GM19467 (cell line): ENCODE results near the gene CREG2.

Source experiments
- ATAC-seq: cut with Tn5 transposase; IDR thresholded peaks from one replicate; pipeline ENCODE4 v1.9.1; 2021; ENCODE audit warnings: mild to moderate bottlenecking, moderate library complexity; ENCODE audit not compliant: unreplicated experiment

Gene CREG2, protein sequence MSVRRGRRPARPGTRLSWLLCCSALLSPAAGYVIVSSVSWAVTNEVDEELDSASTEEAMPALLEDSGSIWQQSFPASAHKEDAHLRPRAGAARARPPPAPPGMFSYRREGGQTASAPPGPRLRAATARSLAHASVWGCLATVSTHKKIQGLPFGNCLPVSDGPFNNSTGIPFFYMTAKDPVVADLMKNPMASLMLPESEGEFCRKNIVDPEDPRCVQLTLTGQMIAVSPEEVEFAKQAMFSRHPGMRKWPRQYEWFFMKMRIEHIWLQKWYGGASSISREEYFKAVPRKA

DNA sequence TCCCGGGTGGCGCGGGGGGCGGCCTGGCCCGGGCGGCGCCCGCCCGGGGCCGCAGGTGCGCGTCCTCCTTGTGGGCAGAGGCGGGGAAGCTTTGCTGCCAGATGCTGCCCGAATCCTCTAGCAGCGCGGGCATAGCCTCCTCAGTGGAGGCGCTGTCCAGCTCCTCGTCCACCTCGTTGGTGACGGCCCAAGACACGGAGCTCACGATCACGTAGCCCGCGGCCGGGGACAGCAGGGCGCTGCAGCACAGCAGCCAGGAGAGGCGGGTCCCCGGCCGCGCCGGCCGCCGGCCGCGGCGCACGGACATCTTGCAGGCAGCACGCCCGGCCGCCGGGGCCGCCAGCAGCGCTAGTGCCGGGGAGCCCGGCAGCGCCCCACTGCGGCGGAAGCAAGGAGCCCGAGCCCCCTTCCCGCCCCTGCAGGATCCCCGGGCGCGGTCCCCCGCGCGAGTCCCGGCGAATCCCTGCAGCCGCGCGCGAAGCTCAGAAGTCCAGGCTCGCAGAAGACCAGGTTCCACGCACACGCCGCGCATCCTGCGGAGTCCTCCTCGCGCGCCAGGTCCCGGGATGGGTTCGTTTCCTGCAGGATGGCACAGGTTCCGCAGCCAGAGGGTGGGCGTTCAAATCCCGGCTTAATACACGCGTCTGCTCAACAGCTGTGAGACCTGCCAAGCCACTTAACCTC is at the start of gene CREG2:
Gene CREG2 (minus strand): TSS at position 353 of the 684 bp plus-strand sequence. CDS start 46 bp downstream, at position 307.
- ATAC-seq: no peak

DNA sequence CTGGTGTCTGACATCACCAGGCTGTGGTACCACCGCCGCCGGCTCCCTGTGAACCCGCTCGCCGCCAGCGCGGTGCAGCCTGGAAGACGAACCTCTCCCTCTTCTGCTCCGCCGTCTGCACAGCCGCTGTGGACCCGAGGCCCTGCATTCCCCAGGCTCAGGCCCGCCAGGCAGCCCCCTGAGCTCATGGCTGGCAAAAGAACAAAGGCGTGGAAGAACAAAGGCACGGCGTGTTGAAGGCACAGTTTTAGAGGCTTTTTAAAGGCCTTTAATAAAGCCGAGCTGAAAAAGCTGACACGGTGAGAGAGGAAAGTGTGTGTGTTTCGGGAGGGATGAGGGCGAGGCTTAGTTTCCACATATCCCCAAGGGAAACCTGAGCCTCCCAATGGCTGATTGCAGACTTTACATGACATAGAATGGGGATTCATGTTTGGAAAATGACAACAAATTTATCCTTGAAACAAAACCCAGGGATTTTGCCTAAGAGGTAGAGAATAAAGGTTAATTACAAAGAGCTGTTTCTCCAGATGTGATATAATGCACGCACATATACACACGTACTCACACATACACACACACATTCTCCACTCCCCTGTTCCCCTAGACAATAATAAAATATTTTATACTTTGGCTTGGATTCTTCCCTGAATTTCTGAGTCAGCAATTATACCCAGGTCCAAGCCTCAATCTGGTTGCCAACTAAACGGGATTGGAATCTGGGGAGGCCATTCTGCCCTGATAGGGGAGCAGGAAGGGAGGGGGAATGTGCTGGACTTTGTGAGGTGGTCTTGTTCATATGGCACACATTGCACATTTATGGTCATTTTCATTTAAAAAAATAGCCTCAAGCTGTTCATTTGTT is 47.9 kb upstream of the CREG2 start:
- ATAC-seq: no peak

DNA sequence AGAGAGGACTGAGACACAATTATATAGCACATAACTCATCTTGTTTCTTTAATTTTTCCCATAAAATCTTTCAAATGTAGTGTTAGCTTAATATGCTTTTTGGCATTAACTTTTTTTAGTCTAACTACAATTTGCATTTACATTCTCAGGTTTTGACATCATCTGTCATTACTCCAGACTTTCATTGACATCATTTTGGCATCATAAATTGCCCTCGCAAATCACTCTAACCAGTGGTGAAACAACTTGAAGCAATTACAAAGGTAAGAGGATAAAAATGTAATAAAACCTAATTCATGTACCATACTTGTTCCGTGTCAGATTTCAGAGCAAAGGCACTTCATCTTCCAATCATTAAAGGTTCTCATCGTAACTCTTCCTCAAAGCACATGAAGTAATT is 46.2 kb upstream of the CREG2 start:
- no peak for ATAC-seq

DNA sequence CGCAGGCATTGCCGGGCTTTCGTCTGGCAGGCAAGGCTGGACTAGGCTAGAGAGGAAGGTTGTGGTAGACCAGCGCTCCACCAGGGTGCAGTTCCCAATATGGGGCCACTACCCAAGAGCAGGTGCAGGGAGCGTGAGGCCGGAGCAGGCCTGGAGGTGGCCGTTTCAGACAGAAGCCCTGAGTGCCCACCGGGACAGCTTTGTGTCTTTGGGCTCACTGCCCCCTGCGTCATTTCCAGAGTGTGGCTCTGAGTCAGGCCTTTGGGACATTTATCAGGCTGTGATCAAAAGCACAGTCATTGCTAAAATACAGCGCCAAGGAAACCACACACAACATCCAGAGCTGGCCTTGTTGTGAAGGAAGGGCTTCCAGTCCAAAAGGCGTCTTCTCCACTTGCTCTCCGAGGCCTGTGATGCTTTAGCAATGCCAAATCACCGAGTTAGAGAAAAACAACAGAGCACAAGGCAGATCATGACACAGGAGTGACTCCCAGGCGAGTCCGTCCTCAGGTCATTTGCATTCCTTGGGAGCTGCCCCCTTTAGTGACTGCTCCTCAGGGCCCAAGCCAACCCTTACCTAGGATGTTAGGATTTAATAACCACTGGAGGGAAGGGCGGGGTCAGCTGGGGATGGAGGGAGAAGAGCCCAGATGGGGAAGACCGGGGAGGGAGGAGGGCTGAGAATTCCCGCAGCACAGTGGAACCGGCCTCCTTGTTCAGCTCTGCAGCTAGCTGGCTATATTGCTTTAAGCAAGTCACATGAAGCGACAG is 45.3 kb upstream of the CREG2 start:
- no peak for ATAC-seq

DNA sequence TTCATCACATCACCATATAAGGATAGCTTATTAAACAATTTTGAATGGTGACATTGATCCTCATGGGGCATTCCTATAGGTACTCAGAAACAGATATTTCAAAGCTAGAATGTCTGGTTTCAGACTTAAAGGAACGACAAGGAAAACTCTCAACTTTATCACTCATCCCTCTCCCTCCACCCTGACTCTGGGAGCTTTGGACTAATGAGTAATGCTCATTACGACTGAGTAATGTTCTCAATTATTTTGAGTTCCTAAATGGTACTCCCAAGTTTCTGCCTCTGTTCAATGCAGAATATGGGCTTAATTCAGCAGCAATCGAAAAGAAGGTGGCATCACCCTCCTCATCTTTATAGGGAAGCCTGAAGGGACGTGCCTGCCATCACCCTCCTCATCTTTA is 44.2 kb upstream of the CREG2 start:
- no peak for ATAC-seq

DNA sequence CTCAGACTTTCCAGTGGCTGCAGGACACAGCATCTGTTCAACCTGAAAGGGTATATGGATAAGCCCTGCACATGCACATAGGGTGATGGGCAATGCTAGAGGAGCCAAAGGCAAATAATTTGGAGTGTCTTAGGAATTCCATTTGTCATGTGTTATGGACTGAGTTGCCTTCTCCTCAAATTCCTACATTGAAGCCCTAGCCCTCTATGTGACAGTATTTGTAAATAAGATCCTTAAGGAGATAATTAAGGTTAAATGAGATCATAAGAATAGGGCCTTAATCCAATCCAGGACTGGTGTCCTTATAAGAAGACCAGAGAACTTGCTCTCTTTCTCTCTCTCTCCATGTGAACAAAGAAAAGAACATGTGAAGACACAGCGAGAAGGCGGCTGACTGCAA is 42.9 kb upstream of the CREG2 start:
- no peak for ATAC-seq

DNA sequence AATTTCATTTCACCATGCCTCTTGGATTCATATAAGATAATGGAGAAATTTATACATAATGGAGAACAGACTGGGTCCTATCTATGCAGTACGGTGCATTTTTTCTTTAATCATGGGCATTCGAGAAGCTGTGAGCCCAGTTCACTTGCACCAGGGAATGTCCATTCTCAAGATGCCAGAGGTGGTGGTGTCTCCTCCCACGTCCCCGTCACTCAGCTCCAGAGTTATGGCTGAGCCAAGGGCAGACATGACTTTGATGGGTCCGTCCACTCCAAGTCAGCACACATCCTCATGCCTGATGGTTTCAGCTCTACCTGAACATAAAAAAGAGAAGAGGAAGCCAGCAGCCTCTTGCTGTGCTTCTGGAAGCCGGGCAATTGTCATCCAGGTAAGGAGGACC is 42.1 kb upstream of the CREG2 start:
- ATAC-seq: no peak

DNA sequence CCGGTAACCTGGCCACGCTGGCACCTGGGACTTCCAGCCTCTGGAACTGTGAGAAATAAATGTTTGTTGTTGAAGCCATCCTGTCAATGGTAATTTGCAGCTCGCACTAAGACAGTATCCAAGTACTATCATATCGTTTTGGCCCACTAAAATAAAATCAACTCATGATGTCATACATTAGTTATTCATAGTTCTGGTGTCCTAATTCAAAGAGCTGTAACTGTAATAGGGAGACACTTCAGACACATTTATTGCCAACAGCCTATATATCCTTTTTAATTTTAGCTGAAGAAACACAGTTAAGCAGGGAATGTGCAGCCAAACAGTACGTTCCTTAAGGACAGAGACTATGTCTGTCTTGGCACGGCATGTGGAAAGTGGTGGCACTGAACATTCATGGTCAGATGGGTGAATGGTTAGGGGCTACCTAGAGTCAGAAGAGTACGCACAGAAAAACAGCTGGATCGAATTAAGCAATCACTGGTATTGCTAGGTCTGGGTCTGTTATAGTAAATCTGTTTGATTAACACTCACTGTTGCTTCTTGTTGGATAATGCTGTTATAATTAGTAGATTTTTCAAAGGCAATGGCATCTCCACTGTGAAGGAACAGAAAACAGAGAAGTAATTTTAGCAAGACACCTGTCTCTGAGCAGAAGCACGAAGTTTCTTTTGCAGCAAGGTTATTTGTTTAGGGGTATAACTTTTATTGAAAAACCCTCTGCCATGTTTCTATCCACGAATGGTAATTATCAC is 41.3 kb upstream of the CREG2 start:
- no peak for ATAC-seq

DNA sequence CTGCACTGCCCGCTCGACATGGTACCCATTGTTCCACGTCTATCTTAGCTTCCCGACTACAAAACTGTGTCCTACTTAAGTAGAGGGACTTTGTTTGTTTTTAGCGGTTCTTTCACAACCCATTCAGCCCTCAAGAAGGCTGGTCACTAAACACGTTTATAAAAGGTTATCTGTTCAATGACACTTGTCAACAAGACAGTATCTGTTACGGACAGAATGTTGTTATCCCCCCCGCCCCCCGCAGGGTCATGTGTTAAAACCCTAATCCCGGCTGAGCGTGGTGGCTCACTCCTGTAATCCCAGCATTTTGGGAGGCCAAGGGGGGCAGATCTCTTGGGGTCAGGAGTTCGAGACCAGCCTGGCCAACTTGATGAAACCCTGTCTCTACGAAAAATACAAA is 40.4 kb upstream of the CREG2 start:
- ATAC-seq: no peak

DNA sequence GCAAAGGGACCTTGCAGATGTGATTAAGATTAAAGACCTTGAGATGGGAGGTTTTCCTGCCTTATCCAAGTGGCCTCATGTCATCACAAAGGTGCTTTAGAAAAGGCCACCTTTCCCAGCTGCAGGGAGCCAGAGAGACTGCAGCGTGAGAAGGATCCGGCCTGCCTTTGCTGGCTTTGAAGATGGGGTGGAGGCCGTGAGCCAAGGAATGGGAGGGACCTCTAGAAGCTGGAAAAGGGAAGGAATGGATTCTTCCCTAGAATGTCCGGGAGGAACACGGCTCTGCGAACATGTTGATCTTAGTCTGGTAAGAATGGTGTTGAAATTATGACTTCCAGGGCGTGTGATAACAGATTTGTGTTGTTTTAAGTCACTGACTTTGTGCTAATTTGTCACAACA is 39.9 kb upstream of the CREG2 start:
- no peak for ATAC-seq

DNA sequence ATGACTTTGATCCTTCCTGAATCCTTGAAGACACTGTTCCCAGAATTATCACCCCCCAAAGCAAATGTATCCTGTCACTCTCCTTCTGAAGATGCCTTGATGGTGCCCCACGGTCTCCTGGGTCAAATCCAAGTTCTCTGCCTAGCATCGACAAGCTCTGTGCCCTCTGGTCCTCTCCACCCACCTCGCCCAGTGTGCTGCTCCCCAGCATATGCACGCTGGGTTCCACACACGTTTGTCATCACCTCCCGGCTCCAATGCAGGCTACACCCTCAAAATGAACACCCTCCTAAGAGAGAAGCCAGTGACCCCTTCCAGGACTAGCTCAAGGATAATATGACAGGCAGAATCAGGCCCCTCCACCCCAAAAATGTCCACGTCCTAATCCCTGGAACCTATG is 39.5 kb upstream of the CREG2 start:
- no peak for ATAC-seq

DNA sequence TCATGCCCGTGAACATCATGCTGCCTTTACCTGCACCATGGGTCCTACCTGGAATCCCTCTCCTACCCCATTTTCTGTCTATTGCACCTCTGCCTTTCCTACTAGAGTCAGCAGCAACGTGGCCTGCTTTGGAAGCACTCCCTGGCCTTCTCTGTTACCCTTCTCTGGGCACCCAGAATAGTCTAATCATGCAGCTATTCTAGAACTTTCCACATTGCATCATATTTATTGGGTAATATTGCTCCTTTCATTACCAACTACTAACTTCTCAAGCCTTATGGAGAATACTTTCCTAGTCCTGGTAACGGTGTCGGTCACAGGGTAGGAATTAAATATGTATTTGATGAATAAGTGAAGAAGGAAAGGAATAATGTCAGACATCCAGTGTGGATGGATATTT is 33.3 kb upstream of the CREG2 start:
- no peak for ATAC-seq

DNA sequence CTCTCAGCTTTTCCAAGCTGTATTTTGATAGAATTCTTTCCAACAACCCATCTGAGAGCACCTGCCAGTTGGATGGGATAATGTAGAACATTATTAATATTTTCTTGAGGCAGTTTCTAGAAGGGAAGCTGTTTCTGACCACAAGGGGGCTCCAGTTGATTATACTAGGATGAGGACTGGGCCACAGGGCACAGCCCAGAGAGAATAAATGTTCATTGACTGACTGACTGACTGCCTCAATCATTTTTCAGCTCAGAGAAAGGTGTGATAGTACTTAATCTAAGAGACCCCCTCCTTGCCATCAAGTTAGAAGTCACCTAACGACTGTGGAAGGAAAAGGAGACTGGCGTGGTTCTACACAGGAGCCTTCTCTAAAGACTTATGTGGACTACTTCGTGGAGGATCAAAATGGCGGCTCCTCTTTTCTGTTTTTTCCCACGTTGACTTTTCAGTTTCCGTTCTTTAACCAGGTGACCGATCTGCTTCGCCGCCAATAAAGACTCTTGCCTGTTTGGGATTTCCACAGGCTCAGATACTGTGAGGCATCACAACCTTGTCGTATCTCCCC is 31.9 kb upstream of the CREG2 start:
- ATAC-seq: no peak

DNA sequence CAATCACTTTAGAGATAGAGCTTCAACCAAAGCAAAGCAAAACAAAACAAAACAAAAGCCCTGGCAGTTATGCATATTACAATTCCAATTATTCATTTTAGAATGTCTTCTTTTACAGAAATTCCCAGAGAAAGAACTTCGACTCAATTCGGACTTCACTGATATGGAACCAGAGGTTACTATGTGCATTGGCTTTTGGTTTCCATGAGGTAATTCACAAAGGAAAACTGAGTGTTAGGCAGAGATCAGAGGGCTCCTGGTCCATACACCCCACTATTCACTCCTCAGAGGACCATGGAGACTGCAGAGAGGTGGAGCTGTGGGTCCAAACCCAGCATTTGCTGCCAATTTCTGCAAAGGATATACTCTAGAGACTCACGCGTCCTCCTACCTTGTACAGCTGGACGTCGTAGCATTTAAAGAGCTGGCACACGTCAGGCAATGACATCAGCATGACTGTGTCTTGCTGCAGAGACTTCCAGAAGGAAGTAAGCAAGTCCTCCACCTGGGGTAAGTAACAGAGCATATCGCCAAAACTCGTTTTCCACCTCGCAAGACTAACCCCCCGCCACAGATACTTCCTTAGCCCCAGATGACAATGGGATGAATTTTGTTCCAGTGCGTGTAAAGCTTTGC is 31.3 kb upstream of the CREG2 start:
- ATAC-seq: no peak

DNA sequence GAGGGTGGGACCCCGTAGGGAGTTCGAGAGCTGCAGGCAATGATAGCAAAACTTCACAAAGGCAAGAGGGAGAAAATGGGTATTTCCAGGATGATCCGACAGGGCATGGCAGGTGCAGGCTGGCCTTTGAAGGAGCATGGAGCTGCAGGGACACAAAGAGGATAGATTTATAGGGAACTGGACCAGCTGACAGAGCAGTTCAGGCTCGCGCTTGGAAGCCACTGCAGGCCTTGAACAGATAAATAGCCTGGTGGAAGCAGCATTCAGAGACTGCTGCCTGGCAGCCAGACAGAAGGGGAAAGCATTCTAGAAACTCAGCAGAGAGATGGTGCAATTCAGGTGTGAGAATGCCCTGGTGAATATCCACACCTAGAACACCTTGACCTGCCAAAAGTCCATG is 29.3 kb upstream of the CREG2 start:
- no peak for ATAC-seq

DNA sequence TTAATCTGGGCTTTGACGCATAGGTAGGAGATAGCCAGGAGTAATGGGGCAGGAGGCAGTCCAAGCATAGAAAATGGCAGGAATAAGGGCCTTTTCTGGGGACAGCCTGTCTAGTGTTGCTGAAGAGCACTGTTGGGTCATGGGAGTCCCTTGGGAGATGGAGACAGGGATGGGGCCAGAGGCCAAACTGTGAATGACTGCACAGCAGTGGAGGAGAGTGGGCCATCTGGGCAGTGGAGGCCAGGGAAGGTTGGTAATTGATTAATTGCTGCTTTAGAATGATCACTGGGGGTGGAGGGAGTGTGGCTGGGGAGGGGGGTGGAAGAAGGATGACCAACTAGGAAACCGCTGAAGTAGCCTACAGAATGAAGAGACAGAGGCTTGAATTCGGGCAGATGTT is 28.6 kb upstream of the CREG2 start:
- ATAC-seq: no peak

DNA sequence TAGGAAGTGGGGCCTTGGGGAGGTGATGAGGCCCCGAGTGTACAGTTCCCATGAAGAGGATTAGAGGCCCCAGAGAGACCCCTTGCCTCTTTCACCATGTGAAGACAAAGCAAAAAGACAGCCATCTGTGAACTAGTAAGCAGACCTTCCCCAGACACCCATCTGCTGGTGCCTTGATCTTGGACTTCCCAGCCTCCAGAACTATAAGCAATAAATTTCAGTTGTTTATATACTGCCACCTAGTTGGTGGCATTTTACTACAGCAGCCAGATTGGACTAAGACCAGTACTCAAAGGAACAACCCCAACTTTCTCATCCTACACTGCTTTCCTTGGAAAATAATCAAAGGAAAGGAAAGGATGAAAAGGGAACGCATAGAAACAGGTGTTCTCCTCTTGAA is 27.9 kb upstream of the CREG2 start:
- ATAC-seq: no peak

DNA sequence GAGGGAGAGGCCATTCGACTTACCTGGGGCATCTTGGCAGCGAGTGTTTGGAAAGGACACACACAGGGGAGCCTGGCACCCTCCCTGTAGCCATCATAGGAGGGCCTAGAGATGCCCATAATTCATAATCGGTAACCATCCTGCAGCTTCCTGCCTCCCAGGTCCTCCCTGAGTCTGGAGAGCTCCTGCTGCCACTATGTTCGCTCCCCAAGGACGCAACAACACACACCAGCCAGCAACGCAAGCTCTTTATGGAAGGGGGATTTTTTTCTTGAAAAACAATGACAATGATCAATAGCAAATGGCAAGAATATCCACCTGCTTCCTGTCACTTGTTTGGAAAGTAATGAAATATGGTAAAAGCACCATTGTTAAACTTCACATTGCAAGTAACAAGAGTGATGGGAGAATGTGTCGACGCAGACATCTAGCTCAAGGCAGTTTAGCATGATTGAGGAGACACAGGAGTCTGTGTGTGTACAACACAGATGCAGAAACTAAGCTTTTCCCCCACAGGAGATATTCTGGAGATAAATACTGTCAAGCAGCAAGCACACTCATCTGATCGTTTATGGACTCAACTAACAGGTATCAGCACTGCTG is 24.9 kb upstream of the CREG2 start:
- ATAC-seq: no peak

DNA sequence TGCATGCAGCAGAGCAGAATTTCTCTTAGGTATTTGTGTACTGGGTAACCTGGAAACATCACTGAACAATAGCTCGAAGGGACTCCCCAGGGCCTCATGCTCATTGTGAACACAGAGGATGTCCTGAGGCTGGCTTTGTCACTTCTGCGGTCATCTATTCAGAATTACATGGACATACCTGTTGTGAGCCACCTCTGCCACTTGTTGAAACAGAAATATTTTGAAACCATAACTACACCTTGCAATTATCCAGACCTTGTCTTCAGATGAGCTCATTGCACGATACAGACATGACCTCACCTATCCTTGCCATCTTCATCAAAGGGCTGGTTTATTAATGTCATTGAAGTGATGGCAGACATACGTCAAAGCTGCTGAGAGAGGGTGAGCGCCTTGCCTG is 23.4 kb upstream of the CREG2 start:
- ATAC-seq: no peak
